ENCODE measurements around the gene PICALM. TPM values are rescaled to one million over a fixed set of nuclear protein-coding genes. Genes with fewer than 3 reads are reported as not detected.

Gene PICALM
- total RNA-seq, 4 donors from 2014 or later, result 198 to 320 (median 220) TPM

GRCh38 chr11:86043765-86044503 is 24.9 kb downstream of the PICALM start:
- 84 to 91% methylated on average over 9 of the region's 9 CpGs for WGBS, 2 donors
- no peak for DNase-seq
- H3K9me3 ChIP-seq, result no peaks in the 10 kb centered on the region
- H3K27me3 ChIP-seq, result no peaks in the 10 kb centered on the region
- TF ChIP-seq CTCF (IDR thresholded peaks at IDR 0.05) (no peak), POLR2A (IDR thresholded peaks at IDR 0.05) (no peak)
- H3K36me3 ChIP-seq, result no peaks in the 10 kb centered on the region
- H3K4me3 ChIP-seq (replicated peaks in 1 of 3), result no peak overlapping the region
- no peak overlapping the region for H3K27ac ChIP-seq
- H3K4me1 ChIP-seq, result peaks cover 17 to 48% of the 10 kb centered on the region in 2 donors
- intact Hi-C loops (cut with DNase I), result loop anchor here (5.0 kb wide), 1 partner anchor 148 kb away; no protein-coding TSS in a partner anchor

DNA sequence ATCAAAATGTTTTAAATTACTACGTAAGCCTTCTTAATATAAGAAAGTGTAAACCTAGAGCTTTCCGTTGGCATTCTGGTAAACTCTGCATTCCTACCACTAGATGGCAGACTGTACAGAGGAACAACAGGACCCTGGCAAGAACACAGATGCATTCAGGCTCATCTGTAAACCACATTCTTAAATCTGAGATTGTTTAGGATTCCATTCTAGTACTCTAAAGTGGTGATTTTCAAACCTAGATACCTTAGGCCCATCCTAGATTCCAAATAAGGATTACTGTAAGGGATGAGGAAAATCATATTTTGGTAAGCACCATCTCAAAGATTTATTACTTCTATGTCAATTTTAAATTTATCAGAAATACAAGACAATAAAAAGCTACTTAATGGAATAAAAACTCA is 26.9 kb downstream of the PICALM start:
- peak; percentile 67 for DNase-seq
- intact Hi-C loops (cut with DNase I), result loop anchor here (5.0 kb wide), 1 partner anchor 150 kb away; no protein-coding TSS in a partner anchor
- H3K4me1 ChIP-seq, result peaks cover 14 to 34% of the 10 kb centered on the region in 2 donors
- TF ChIP-seq CTCF (IDR thresholded peaks at IDR 0.05) (peak; percentile 64 to 99 (median 91)), POLR2A (IDR thresholded peaks at IDR 0.05) (no peak)
- H3K4me3 ChIP-seq (replicated peaks in 1 of 3), result no peak overlapping the region
- no peaks in the 10 kb centered on the region for H3K27me3 ChIP-seq
- H3K9me3 ChIP-seq, result no peaks in the 10 kb centered on the region
- 0 to 2% methylated on average over 2 of the region's 2 CpGs for WGBS, 2 donors
- H3K36me3 ChIP-seq, result no peaks in the 10 kb centered on the region
- H3K27ac ChIP-seq, result peak overlapping the region in 2 of 3 donors; percentile 50 to 71

- Histone ChIP-seq H3K4me3 (replicated peaks in 1 of 3) (no peak overlapping the region), H3K4me1 (peaks cover 11 to 30% of the 10 kb centered on the region in 2 donors)
- intact Hi-C loops (cut with DNase I), result loop anchor here (5.0 kb wide), 1 partner anchor 151 kb away; no protein-coding TSS in a partner anchor
Observed at GRCh38 chr11:86040919-86041850, 27.7 kb downstream of the PICALM start.

GRCh38 chr11:86039094-86039493 is 29.8 kb downstream of the PICALM start:
- H3K36me3 ChIP-seq, result no peaks in the 10 kb centered on the region
- no peaks in the 10 kb centered on the region for H3K9me3 ChIP-seq
- no peaks in the 10 kb centered on the region for H3K27me3 ChIP-seq
- no peak for DNase-seq
- H3K27ac ChIP-seq, result no peak overlapping the region
- intact Hi-C loops (cut with DNase I), result no loop called here
- H3K4me1 ChIP-seq, result peaks cover 21 to 33% of the 10 kb centered on the region in 2 donors
- no peak overlapping the region for H3K4me3 ChIP-seq (replicated peaks in 1 of 3)
- TF ChIP-seq CTCF (IDR thresholded peaks at IDR 0.05) (no peak), POLR2A (IDR thresholded peaks at IDR 0.05) (no peak)

More at GRCh38 chr11:86040919-86041850, 27.7 kb downstream of the PICALM start:
- Histone ChIP-seq H3K9me3 (no peaks in the 10 kb centered on the region), H3K27ac (peak overlapping the region in 2 of 3 donors; percentile 50 to 71), H3K36me3 (no peaks in the 10 kb centered on the region), H3K27me3 (no peaks in the 10 kb centered on the region)
- DNase-seq, result no peak
- WGBS, 2 donors, result 42 to 46% methylated on average over 2 of the region's 2 CpGs
- no peak for TF ChIP-seq POLR2A (IDR thresholded peaks at IDR 0.05)
- TF ChIP-seq CTCF (IDR thresholded peaks at IDR 0.05), result no peak
